Ovary (tissue), 3 donors: ENCODE measurements around the gene DEPDC4.

ENCODE experiments used
- CTCF ChIP-seq, 3 donors: fragments of 450-650 bp in 2 of 3; fragments of 200-600 bp in 1 of 3; IDR thresholded peaks; one replicate each; pipeline versions ENCODE4 v1.5.1 to v1.8.0; 2016 to 2022; ENCODE audit warnings: antibody characterized with exemption in 3 of 3, mild to moderate bottlenecking in 1 of 3
- POLR2A ChIP-seq: fragments of 450-650 bp; IDR thresholded peaks from one replicate; pipeline ENCODE4 v1.6.1; 2017; ENCODE audit warnings: antibody characterized with exemption, mild to moderate bottlenecking, moderate library complexity
- donor health status: DM: no; HTN: no; CAD: no.

- no peak for TF ChIP-seq CTCF (IDR thresholded peaks at IDR 0.05)
- TF ChIP-seq POLR2A, result no peak
Measured at GRCh38 chr12:100263131-100263530, 3.7 kb downstream of the DEPDC4 start.
